Activated naive CD4-positive, alpha-beta T cell treated with anti-CD3 and anti-CD28 coated beads for 36 hours (primary cell): ENCODE measurements around the gene PSME1. TPM values are rescaled to one million over a fixed set of nuclear protein-coding genes. Genes with fewer than 3 reads are reported as not detected.

ENCODE experiments used
- CTCF ChIA-PET: fragments of 350-600 bp; sonication (Branson Sonifier 250); formaldehyde crosslinking; loops from one replicate; lab custom pipeline; 2021; ENCODE audit warnings: antibody characterized with exemption; lab: Charles Lee
- DNase-seq: peaks from one replicate; pipeline ENCODE4 v3.0.0-alpha.2; 2020
- H3K27ac Mint-ChIP-seq: one replicate; pipeline ENCODE4 v1.8.0; 2021; ENCODE audit warnings: mild to moderate bottlenecking, mixed read lengths
- H3K27me3 Mint-ChIP-seq: one replicate; pipeline ENCODE4 v1.8.0; 2021; ENCODE audit warnings: low read depth, mixed read lengths
- H3K36me3 Mint-ChIP-seq: one replicate; pipeline ENCODE4 v1.8.0; 2021; ENCODE audit warnings: low read depth, mixed read lengths
- H3K4me1 Mint-ChIP-seq: one replicate; pipeline ENCODE4 v1.8.0; 2021; ENCODE audit warnings: low read depth, mixed read lengths
- H3K4me3 Mint-ChIP-seq: one replicate; pipeline ENCODE4 v1.8.0; 2021; ENCODE audit warnings: mild to moderate bottlenecking, moderate library complexity, mixed read lengths
- H3K9me3 Mint-ChIP-seq: one replicate; pipeline ENCODE4 v1.8.0; 2021; ENCODE audit warnings: mixed read lengths
- intact Hi-C: fragments of 100-400 bp; cut with micrococcal nuclease; formaldehyde crosslinking; loops from one replicate; pipeline ENCODE4 v1.15.1; 2023
- total RNA-seq, 2 experiments: library from RNA; stranded (reverse); gene quantifications; one replicate each; pipeline ENCODE4 v1.2.3, GENCODE V29; 2021

The PSME1 gene
- total RNA-seq, 2 experiments from 2014 or later = 406 to 416 TPM

DNA sequence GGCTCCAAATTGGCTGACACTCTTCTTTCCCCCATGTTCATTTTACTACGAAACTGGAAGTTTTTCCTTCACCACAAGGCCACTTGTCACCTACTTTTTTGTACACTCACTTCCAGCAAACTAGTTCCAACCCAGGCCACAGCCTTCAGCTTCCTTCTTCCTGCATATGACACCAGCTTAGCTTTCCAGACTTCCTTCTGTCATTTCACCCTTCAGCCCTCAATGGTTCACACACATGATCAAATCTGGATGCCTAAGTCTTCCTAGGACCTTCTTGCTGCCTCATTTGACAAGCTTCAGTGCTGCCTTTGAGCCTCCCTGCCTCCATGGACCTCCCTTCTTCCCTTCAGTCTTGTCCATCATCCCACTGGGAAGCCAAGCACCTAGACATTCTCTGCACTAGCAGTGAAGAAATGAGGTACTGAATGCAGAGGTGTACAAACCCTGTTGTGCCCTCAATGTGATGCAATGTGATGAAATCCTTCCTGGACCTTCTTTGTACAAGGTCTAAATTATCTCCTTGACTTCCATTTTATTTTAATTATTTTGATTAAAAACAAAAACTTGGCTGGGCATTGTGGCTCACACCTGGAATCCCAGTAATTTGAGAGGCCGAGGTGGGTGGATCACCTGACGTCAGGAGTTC is 31.6 kb downstream of the PSME1 start:
- no peak overlapping the region for H3K4me3 Mint-ChIP-seq
- intact Hi-C loops = no loop called here
- CTCF ChIA-PET = no interaction called here
- peak overlapping the region; percentile 46 for H3K27ac Mint-ChIP-seq
- no peaks in the 10 kb centered on the region for H3K27me3 Mint-ChIP-seq
- no peak for DNase-seq
- H3K9me3 Mint-ChIP-seq = no peaks in the 10 kb centered on the region
- H3K4me1 Mint-ChIP-seq = peaks cover 50% of the 10 kb centered on the region
- peaks cover 47% of the 10 kb centered on the region for H3K36me3 Mint-ChIP-seq

DNA sequence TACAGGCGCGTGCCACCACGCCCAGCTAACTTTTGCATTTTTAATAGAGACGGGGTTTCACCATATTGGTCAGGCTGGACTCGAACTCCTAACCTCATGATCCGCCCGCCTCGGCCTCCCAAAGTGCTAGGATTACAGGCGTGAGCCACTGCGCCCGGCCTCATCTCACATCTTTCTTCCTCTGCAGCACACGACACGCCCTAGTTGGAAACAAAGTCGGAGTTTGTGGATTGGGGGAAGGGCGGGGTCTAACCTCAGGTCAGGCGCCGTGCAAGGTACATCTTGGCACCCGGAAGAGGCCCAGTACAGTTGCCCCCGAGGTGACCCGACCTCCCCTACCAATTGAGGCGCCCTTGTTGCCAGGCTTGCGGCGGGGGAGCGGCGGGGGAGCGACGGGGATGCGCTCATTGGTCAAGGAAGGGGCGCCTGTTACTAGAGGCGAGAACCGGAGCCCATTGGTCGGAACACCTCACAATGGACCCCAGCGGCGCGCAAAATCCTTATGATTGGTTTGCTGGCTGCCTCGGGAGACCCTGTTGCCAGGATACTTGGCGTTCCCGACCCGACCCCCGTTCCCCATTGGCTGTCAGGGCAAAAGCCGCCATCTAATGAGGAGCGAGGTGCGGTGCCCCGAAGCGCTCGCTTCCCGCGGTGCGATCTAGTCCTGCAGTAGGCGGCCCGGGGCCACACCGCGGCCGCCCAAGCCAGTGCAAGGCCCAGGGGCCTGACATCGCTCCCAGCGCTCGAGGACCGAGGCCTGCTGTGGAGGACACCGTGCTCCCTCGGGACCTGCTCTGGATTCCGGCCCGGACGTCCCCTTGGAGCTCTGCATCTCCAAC is 35.6 kb downstream of the PSME1 start, which contains the start of gene REC8:
Gene REC8, plus strand, starts transcription at position 659 of the 839 bp plus-strand sequence. CDS start 473 bp downstream, outside the sequence.
- Mint-ChIP-seq H3K27me3 (no peaks in the 10 kb centered on the region), H3K4me3 (peak within 1 kb of the TSS; percentile 70), H3K9me3 (no peaks in the 10 kb centered on the region), H3K4me1 (peaks cover 22% of the 10 kb centered on the region), H3K27ac (peak within 1 kb of the TSS; percentile 75), H3K36me3 (peaks cover 20% of the 10 kb centered on the region)
- DNase-seq = peak; percentile 72
- CTCF ChIA-PET = interaction anchor here (0.6 to 1.7 kb wide), 2 partner anchors 10 to 258 kb away, joined by 4 to 5 read pairs; no protein-coding TSS in a partner anchor
- intact Hi-C loops = loop anchor here (1.0 kb wide), 1 partner anchor 17 kb away; the partner anchor contains the start of gene IPO4

GRCh38 chr14:24172261-24172860 is 36.4 kb downstream of the PSME1 start:
- CTCF ChIA-PET = interaction anchor here (1.5 kb wide), 1 partner anchor 11 kb away, joined by 9 read pairs; the partner anchor contains the start of gene IRF9
- no peaks in the 10 kb centered on the region for H3K27me3 Mint-ChIP-seq
- H3K27ac Mint-ChIP-seq = no peak overlapping the region
- intact Hi-C loops = loop anchor here (1.0 kb wide), 1 partner anchor 16 kb away; the partner anchor contains the start of gene IPO4
- peaks cover 18% of the 10 kb centered on the region for H3K36me3 Mint-ChIP-seq
- no peaks in the 10 kb centered on the region for H3K9me3 Mint-ChIP-seq
- H3K4me1 Mint-ChIP-seq = peaks cover 18% of the 10 kb centered on the region
- H3K4me3 Mint-ChIP-seq = peak overlapping the region; percentile 70
- no peak for DNase-seq

DNA sequence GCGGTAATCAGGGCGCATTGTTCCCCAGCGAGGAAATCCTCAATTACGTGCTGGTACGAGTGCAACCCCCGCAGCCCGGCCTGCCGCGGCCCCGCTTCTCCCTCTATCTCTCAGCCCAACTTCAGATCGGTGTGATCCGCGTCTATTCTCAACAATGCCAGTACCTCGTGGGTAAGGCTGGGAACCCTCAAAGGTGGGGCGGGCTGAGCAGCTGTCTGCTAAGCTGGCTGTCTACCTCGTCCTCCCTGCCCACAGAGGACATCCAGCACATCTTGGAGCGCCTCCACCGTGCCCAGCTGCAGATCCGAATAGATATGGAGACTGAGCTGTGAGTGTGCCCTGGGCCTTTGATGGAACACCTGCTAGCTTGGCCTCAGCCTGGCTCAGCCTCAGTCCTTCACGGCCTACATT is 36.9 kb downstream of the PSME1 start:
- no peak for DNase-seq
- Mint-ChIP-seq H3K27me3 (no peaks in the 10 kb centered on the region), H3K27ac (no peak overlapping the region), H3K4me3 (no peak overlapping the region), H3K36me3 (peaks cover 18% of the 10 kb centered on the region), H3K4me1 (peaks cover 14% of the 10 kb centered on the region), H3K9me3 (no peaks in the 10 kb centered on the region)
- intact Hi-C loops = loop anchor here (1.0 kb wide), 1 partner anchor 15 kb away; the partner anchor contains the start of gene IPO4
- CTCF ChIA-PET = interaction anchor here (0.6 to 1.5 kb wide), 2 partner anchors 11 to 102 kb away, joined by 3 to 9 read pairs; partner anchors contain the start of gene IRF9

DNA sequence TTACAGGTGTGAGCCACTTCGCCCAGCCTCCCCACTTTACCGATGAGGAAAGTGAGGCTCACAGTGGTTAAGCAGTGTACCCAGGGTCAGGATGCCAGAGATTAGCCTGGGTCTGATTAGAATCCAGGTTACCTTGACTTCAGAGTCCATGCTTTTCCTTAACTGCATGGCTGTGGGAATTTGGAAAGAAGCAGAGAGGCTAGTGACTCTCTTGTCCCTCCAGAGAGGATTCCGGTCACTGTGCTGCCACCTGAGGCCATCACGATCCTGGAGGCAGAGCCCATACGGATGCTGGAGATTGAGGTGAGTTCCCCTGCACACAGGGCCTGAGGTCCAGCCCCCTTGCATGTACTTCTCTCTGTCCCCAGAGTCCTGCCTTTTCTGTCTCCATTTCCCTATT is 40.6 kb downstream of the PSME1 start:
- Mint-ChIP-seq H3K4me3 (no peak overlapping the region), H3K36me3 (peaks cover 11% of the 10 kb centered on the region), H3K27ac (no peak overlapping the region), H3K9me3 (no peaks in the 10 kb centered on the region), H3K27me3 (no peaks in the 10 kb centered on the region), H3K4me1 (peaks cover under 1% of the 10 kb centered on the region)
- DNase-seq = no peak
- intact Hi-C loops = no loop called here
- CTCF ChIA-PET = interaction anchor here (0.6 kb wide), 1 partner anchor 68 kb away, joined by 3 read pairs; no protein-coding TSS in a partner anchor

GRCh38 chr14:24177041-24177825 is 41.2 kb downstream of the PSME1 start:
- intact Hi-C loops = no loop called here
- H3K27me3 Mint-ChIP-seq = no peaks in the 10 kb centered on the region
- no peaks in the 10 kb centered on the region for H3K9me3 Mint-ChIP-seq
- CTCF ChIA-PET = no interaction called here
- H3K4me1 Mint-ChIP-seq = no peaks in the 10 kb centered on the region
- H3K4me3 Mint-ChIP-seq = no peak overlapping the region
- H3K36me3 Mint-ChIP-seq = peaks cover 14% of the 10 kb centered on the region
- H3K27ac Mint-ChIP-seq = no peak overlapping the region
- no peak for DNase-seq

DNA sequence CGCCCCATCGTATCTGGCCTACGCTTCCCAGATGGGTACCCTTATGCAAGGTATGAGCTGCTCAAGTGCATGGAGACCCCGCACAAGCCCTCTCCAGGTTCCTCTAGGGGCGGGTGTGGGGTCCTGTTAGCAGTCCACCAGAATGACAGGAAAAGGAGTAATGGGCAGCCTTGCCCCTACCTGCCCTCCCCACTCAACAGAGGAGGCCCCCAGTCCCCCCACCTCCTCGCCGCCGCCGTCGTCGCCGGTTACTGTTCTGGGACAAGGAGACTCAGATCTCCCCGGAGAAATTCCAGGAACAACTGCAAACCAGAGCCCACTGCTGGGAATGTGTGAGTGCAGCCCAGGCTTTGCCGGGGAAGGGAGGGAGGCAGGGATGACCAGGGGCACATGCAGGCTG is 41.9 kb downstream of the PSME1 start:
- Mint-ChIP-seq H3K27ac (no peak overlapping the region), H3K9me3 (no peaks in the 10 kb centered on the region), H3K27me3 (no peaks in the 10 kb centered on the region), H3K36me3 (peaks cover 18% of the 10 kb centered on the region), H3K4me3 (no peak overlapping the region), H3K4me1 (no peaks in the 10 kb centered on the region)
- CTCF ChIA-PET = no interaction called here
- intact Hi-C loops = no loop called here
- DNase-seq = no peak

GRCh38 chr14:24178399-24179178 is 42.6 kb downstream of the PSME1 start:
- no peaks in the 10 kb centered on the region for H3K4me1 Mint-ChIP-seq
- no peak for DNase-seq
- CTCF ChIA-PET = interaction anchor here (1.0 to 1.4 kb wide), 2 partner anchors 17 to 124 kb away, joined by 3 to 5 read pairs; partner anchors contain the start of gene IRF9
- no peak overlapping the region for H3K27ac Mint-ChIP-seq
- no peaks in the 10 kb centered on the region for H3K27me3 Mint-ChIP-seq
- H3K9me3 Mint-ChIP-seq = no peaks in the 10 kb centered on the region
- H3K36me3 Mint-ChIP-seq = peaks cover 20% of the 10 kb centered on the region
- intact Hi-C loops = no loop called here
- H3K4me3 Mint-ChIP-seq = no peak overlapping the region

DNA sequence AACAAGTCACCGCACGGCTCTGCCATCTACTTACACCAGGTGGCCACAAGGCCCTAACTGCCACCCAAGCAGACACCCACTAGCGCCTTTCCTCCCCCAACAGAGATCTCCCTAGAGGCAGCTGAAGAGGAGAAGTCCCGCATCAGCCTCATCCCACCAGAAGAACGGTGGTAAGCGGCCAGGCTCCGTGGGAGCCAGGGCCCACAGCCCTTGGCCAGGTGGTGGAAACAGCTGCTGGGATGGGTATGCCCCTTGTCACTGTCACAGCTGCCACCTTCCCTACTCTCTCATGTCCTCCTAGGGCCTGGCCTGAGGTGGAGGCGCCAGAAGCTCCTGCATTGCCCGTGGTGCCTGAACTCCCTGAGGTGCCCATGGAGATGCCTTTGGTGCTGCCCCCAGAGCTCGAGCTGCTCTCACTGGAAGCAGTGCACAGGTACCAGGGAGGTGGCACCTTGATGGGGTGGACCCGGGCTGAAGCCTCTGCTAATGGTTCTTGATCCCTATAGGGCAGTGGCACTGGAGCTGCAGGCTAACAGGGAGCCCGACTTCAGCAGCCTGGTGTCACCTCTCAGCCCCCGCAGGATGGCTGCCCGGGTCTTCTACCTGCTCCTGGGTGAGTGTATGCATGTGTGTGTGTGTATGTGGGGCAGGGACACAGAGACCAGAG is 43.4 kb downstream of the PSME1 start:
- no peaks in the 10 kb centered on the region for H3K27me3 Mint-ChIP-seq
- H3K4me3 Mint-ChIP-seq = no peak overlapping the region
- H3K27ac Mint-ChIP-seq = no peak overlapping the region
- intact Hi-C loops = no loop called here
- CTCF ChIA-PET = interaction anchor here (0.8 to 1.4 kb wide), 4 partner anchors 11 to 123 kb away, joined by 3 to 5 read pairs (median 3); partner anchors contain the start of gene IRF9
- no peaks in the 10 kb centered on the region for H3K9me3 Mint-ChIP-seq
- H3K36me3 Mint-ChIP-seq = peaks cover 20% of the 10 kb centered on the region
- no peaks in the 10 kb centered on the region for H3K4me1 Mint-ChIP-seq
- no peak for DNase-seq

- DNase-seq = no peak
- peak overlapping the region; percentile 22 for H3K27ac Mint-ChIP-seq
- CTCF ChIA-PET = interaction anchor here (0.8 to 1.4 kb wide), 5 partner anchors 10 to 122 kb away, joined by 3 to 5 read pairs (median 3); partner anchors contain the start of gene IRF9
- H3K4me3 Mint-ChIP-seq = no peak overlapping the region
- H3K9me3 Mint-ChIP-seq = no peaks in the 10 kb centered on the region
- H3K36me3 Mint-ChIP-seq = peaks cover 20% of the 10 kb centered on the region
- H3K27me3 Mint-ChIP-seq = no peaks in the 10 kb centered on the region
- no peaks in the 10 kb centered on the region for H3K4me1 Mint-ChIP-seq
- intact Hi-C loops = no loop called here
Observed at GRCh38 chr14:24179961-24180796, 44.2 kb downstream of the PSME1 start.
